Keratinocyte (primary cell): ENCODE results near the gene NF2.

ENCODE experiments used
- EZH2 ChIP-seq: IDR thresholded peaks from one replicate; pipeline ENCODE4 v1.6.1; 2012; ENCODE audit warnings: inconsistent platforms, mild to moderate bottlenecking, low read length, moderate library complexity
- TF ChIP-seq, protein P1 (sequence below), 3 experiments: IDR thresholded peaks in 1 of 3; conservative IDR thresholded peaks in 1 of 3; optimal IDR thresholded peaks in 1 of 3; 2 replicates in 2 of 3; 3 replicates in 1 of 3; pipeline versions ENCODE3 to v1.5.1; 2011; ENCODE audit warnings: low read length in 3 of 3, mild to moderate bottlenecking in 3 of 3, moderate library complexity in 2 of 3, control low read depth in 1 of 3, inconsistent platforms in 1 of 3; ENCODE audit not compliant: insufficient read depth in 2 of 3; ENCODE audit errors: extremely low read depth in 1 of 3

DNA sequence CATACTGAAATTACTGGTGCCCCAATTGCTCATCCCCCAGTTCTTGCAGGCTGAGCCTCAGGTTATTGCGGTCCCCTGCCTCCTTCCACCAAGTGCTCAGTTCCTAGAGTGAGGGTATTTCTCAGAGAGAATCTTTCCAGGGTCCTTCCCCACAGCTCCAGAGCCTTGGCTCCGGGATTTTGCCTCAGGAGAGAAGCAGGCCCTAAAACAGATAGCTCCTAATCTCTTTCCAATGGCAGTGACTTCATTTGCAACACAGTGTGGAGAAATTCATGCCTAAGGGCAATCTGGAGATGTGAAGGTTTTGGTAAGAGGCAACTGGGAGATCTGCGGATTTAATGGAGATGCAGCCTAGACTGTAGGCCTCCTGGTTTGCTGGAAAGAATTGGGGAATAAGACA lies 2.9 kb downstream of the NF2 start:
- TF ChIP-seq, protein P1, sequence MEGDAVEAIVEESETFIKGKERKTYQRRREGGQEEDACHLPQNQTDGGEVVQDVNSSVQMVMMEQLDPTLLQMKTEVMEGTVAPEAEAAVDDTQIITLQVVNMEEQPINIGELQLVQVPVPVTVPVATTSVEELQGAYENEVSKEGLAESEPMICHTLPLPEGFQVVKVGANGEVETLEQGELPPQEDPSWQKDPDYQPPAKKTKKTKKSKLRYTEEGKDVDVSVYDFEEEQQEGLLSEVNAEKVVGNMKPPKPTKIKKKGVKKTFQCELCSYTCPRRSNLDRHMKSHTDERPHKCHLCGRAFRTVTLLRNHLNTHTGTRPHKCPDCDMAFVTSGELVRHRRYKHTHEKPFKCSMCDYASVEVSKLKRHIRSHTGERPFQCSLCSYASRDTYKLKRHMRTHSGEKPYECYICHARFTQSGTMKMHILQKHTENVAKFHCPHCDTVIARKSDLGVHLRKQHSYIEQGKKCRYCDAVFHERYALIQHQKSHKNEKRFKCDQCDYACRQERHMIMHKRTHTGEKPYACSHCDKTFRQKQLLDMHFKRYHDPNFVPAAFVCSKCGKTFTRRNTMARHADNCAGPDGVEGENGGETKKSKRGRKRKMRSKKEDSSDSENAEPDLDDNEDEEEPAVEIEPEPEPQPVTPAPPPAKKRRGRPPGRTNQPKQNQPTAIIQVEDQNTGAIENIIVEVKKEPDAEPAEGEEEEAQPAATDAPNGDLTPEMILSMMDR (optimal IDR thresholded peaks at IDR 0.05 in 1 of 3, IDR thresholded peaks at IDR 0.05 in 1 of 3, conservative IDR thresholded peaks at IDR 0.05 in 1 of 3; ENCODE audit: extremely low read depth in 1 of 3, insufficient read depth in 2 of 3, low read length in 3 of 3) = no peak
- TF ChIP-seq EZH2 = no peak
